ENCODE measurements around the gene GAA. TPM values are rescaled to one million over a fixed set of nuclear protein-coding genes. Genes with fewer than 3 reads are reported as not detected.

The GAA gene
- total RNA-seq, 4 donors from 2014 or later: 35.6 to 73.2 (median 47.4) TPM

GRCh38 chr17:80130992-80131391 lies 29.6 kb downstream of the GAA start:
- Histone ChIP-seq H3K27me3 (peaks cover 4% of the 10 kb centered on the region), H3K9me3 (no peaks in the 10 kb centered on the region), H3K4me3 (no peak overlapping the region), H3K27ac (no peak overlapping the region), H3K36me3 (peaks cover 0 to 33% of the 10 kb centered on the region in 2 donors), H3K4me1 (no peaks in the 10 kb centered on the region)
- WGBS, 2 donors (ENCODE audit: low coverage in 1 of 2): 76 to 91% methylated on average over 2 to 3 of the region's 3 CpGs
- TF ChIP-seq POLR2A (IDR thresholded peaks at IDR 0.05) (no peak), POLR2AphosphoS5 (IDR thresholded peaks at IDR 0.05) (no peak), EP300 (IDR thresholded peaks at IDR 0.05) (no peak)
- TF ChIP-seq, protein P1, sequence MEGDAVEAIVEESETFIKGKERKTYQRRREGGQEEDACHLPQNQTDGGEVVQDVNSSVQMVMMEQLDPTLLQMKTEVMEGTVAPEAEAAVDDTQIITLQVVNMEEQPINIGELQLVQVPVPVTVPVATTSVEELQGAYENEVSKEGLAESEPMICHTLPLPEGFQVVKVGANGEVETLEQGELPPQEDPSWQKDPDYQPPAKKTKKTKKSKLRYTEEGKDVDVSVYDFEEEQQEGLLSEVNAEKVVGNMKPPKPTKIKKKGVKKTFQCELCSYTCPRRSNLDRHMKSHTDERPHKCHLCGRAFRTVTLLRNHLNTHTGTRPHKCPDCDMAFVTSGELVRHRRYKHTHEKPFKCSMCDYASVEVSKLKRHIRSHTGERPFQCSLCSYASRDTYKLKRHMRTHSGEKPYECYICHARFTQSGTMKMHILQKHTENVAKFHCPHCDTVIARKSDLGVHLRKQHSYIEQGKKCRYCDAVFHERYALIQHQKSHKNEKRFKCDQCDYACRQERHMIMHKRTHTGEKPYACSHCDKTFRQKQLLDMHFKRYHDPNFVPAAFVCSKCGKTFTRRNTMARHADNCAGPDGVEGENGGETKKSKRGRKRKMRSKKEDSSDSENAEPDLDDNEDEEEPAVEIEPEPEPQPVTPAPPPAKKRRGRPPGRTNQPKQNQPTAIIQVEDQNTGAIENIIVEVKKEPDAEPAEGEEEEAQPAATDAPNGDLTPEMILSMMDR (IDR thresholded peaks at IDR 0.05): no peak
- ATAC-seq: no peak

- Histone ChIP-seq H3K27me3 (no peaks in the 10 kb centered on the region), H3K36me3 (peaks cover 0 to 54% of the 10 kb centered on the region in 2 donors), H3K9me3 (no peaks in the 10 kb centered on the region), H3K27ac (no peak overlapping the region), H3K4me3 (no peak overlapping the region), H3K4me1 (no peaks in the 10 kb centered on the region)
- no peak for ATAC-seq
- WGBS, 2 donors (ENCODE audit: low coverage in 1 of 2): 38 to 83% methylated on average over 1 to 3 of the region's 5 CpGs
- TF ChIP-seq, protein P1 (IDR thresholded peaks at IDR 0.05): no peak
- TF ChIP-seq POLR2AphosphoS5 (IDR thresholded peaks at IDR 0.05) (no peak), EP300 (IDR thresholded peaks at IDR 0.05) (no peak), POLR2A (IDR thresholded peaks at IDR 0.05) (no peak)
Measured at GRCh38 chr17:80132906-80133625, 31.7 kb downstream of the GAA start.

DNA sequence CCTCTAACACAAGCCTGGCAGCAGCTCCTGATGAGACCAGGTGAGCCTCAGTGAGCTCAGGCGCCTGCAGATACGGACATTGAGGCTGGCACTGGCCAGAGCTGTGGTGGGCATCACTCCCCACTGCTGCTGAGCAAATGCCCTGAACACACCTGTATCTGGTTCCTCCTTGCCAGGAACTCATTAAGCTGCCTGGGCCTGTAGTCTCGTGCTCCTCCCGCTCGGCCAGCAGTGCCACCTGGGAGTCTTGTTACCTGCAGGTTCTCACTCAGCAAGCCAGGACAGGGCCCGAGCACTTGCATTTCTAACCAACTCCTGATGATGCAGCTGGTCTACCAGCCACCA lies 32.2 kb downstream of the GAA start:
- no peaks in the 10 kb centered on the region for H3K27me3 ChIP-seq
- no peak overlapping the region for H3K4me3 ChIP-seq
- TF ChIP-seq POLR2AphosphoS5 (IDR thresholded peaks at IDR 0.05) (no peak), POLR2A (IDR thresholded peaks at IDR 0.05) (no peak), EP300 (IDR thresholded peaks at IDR 0.05) (no peak)
- TF ChIP-seq, protein P1 (IDR thresholded peaks at IDR 0.05): no peak
- H3K9me3 ChIP-seq: no peaks in the 10 kb centered on the region
- no peaks in the 10 kb centered on the region for H3K4me1 ChIP-seq
- WGBS, 2 donors (ENCODE audit: low coverage in 1 of 2): 100% methylated on average over 3 of the region's 6 CpGs; no CpG with 5 or more reads in 1 of the 2 donors
- no peak overlapping the region for H3K27ac ChIP-seq
- H3K36me3 ChIP-seq: peaks cover 2 to 59% of the 10 kb centered on the region in 2 donors
- ATAC-seq: no peak

DNA sequence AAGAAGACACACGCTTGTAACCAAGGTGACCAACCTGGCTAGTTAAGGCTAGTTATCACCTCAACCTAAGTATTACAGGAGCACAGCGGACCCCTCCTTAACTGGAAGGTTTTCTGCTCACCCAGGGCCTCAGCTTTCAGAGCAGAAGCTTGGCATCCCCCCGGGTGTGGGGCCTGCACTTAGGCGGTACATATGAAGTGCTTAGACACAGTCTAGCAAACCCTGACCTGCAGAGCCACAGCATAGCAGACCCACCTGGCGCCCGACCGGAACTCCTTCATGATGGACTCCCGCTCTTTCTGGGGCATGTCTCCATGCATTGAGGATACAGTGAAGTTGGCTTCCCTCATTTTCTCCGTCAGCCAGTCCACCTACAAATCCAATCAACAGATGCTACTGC lies 35.8 kb downstream of the GAA start:
- Histone ChIP-seq H3K27me3 (no peaks in the 10 kb centered on the region), H3K9me3 (no peaks in the 10 kb centered on the region), H3K4me1 (no peaks in the 10 kb centered on the region), H3K36me3 (peaks cover 8 to 95% of the 10 kb centered on the region in 2 donors), H3K27ac (no peak overlapping the region), H3K4me3 (no peak overlapping the region)
- no peak for ATAC-seq
- TF ChIP-seq POLR2A (IDR thresholded peaks at IDR 0.05): no peak
- 88 to 100% methylated on average over 1 to 2 of the region's 9 CpGs for WGBS, 2 donors (ENCODE audit: low coverage in 1 of 2)

DNA sequence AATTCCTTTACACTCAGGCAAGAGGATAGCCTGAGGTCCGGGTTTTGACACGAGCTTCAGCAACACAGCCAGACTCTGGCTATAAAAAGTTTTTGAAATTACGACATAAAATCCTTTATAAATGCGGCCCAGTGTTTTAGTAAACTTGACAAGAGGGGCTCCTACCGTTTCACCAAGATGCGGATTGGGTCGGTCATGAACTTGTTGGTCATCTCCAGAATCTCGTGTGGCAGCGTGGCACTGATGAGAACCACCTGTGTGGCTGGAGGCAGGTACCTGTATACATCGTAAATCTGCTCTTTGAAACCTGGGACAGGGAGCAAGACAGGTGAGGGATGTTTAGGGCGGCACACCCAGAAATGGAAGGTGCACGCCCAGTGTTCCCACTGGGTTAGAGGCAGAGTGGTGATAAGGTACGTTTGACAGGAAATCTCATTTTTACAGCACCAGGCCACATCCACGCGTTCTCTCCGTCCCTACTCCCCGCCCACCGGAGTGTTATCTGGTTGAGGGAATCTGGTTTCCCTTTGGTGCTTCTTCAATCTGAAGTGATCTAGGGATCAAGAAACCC lies 37.6 kb downstream of the GAA start:
- WGBS, 2 donors (ENCODE audit: low coverage in 1 of 2): 83 to 91% methylated on average over 16 to 18 of the region's 18 CpGs
- H3K9me3 ChIP-seq: no peaks in the 10 kb centered on the region
- H3K27me3 ChIP-seq: no peaks in the 10 kb centered on the region
- ATAC-seq: no peak
- H3K27ac ChIP-seq: no peak overlapping the region
- peaks cover 8 to 100% of the 10 kb centered on the region in 2 donors for H3K36me3 ChIP-seq
- H3K4me3 ChIP-seq: no peak overlapping the region
- peaks cover 0 to under 1% (median 0%) of the 10 kb centered on the region in 3 donors for H3K4me1 ChIP-seq
- TF ChIP-seq POLR2AphosphoS5 (IDR thresholded peaks at IDR 0.05) (no peak), POLR2A (IDR thresholded peaks at IDR 0.05) (no peak), EP300 (IDR thresholded peaks at IDR 0.05) (no peak)
- TF ChIP-seq, protein P1 (IDR thresholded peaks at IDR 0.05): no peak

Measured in gastroesophageal sphincter (tissue), 4 donors.